Esophagus muscularis mucosa (tissue), 3 donors: ENCODE data around the gene CDC37L1.

Experiments used
- POLR2A ChIP-seq: fragments of 450-650 bp; IDR thresholded peaks from one replicate; pipeline ENCODE4 v1.6.1; 2017; ENCODE audit warnings: antibody characterized with exemption, moderate library complexity, mild to moderate bottlenecking, low read depth
- POLR2AphosphoS5 ChIP-seq, 2 donors: sonication (generic); formaldehyde crosslinking; IDR thresholded peaks; one replicate each; pipeline ENCODE4 v1.6.1; 2017; ENCODE audit warnings: antibody characterized with exemption in 2 of 2
- TF ChIP-seq, protein P1 (sequence below), 3 experiments: fragments of 200-600 bp in 2 of 3; fragments of 450-650 bp in 1 of 3; sonication (generic) in 2 of 3; IDR thresholded peaks; one replicate each; pipeline ENCODE4 v1.5.1; 2017 to 2019; ENCODE audit warnings: antibody characterized with exemption in 3 of 3, mild to moderate bottlenecking in 2 of 3, moderate library complexity in 1 of 3

- TF ChIP-seq POLR2A (no peak), POLR2AphosphoS5 (IDR thresholded peaks at IDR 0.05) (no peak)
- TF ChIP-seq, protein P1, sequence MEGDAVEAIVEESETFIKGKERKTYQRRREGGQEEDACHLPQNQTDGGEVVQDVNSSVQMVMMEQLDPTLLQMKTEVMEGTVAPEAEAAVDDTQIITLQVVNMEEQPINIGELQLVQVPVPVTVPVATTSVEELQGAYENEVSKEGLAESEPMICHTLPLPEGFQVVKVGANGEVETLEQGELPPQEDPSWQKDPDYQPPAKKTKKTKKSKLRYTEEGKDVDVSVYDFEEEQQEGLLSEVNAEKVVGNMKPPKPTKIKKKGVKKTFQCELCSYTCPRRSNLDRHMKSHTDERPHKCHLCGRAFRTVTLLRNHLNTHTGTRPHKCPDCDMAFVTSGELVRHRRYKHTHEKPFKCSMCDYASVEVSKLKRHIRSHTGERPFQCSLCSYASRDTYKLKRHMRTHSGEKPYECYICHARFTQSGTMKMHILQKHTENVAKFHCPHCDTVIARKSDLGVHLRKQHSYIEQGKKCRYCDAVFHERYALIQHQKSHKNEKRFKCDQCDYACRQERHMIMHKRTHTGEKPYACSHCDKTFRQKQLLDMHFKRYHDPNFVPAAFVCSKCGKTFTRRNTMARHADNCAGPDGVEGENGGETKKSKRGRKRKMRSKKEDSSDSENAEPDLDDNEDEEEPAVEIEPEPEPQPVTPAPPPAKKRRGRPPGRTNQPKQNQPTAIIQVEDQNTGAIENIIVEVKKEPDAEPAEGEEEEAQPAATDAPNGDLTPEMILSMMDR (IDR thresholded peaks at IDR 0.05): no peak
Measured at GRCh38 chr9:4738866-4739586, 59.7 kb downstream of the CDC37L1 start.
